HFFc6 (cell line): ENCODE data around the gene EFNA2. TPM values are rescaled to one million over a fixed set of nuclear protein-coding genes. Genes with fewer than 3 reads are reported as not detected.

Source experiments
- DNase-seq: peaks from one replicate; pipeline ENCODE4 v3.0.0-alpha.2; 2018
- H3K27ac Mint-ChIP-seq: 2 replicates; pipeline ENCODE4 v1.8.0; 2020; ENCODE audit warnings: mild to moderate bottlenecking, mixed read lengths
- H3K27me3 Mint-ChIP-seq: 2 replicates; pipeline ENCODE4 v1.8.0; 2021; ENCODE audit warnings: mild to moderate bottlenecking, moderate library complexity, mixed read lengths; ENCODE audit not compliant: insufficient read depth
- H3K36me3 Mint-ChIP-seq: 2 replicates; pipeline ENCODE4 v1.8.0; 2021; ENCODE audit warnings: low read depth, mixed read lengths
- H3K4me1 Mint-ChIP-seq: 2 replicates; pipeline ENCODE4 v1.8.0; 2020; ENCODE audit warnings: low read depth, mixed read lengths
- H3K4me3 Mint-ChIP-seq: 2 replicates; pipeline ENCODE4 v1.8.0; 2020; ENCODE audit warnings: mild to moderate bottlenecking, moderate library complexity, mixed read lengths
- H3K9me3 Mint-ChIP-seq: 2 replicates; pipeline ENCODE4 v1.8.0; 2020; ENCODE audit warnings: mild to moderate bottlenecking, mixed read lengths
- total RNA-seq, 6 experiments: library from RNA; stranded (reverse); fragmentation: NEBNext Ultra II Directional; extraction: Animal tissue kit (Norgen Biotek cat#: 25700); gene quantifications; 2 replicates in 1 of 6; 3 replicates in 5 of 6; pipeline ENCODE4 v1.2.3, GENCODE V29; 2021
- TF ChIP-seq, protein P1 (sequence below): fragments of 200-600 bp; sonication (generic); IDR thresholded peaks from 2 replicates; pipeline ENCODE4 v1.5.0; 2021; ENCODE audit warnings: antibody characterized with exemption, mild to moderate bottlenecking

EFNA2 gene
- total RNA-seq, 6 experiments from 2014 or later = not detected

- Mint-ChIP-seq H3K4me3 (peak overlapping the region; percentile 92), H3K27ac (peak overlapping the region; percentile 96), H3K9me3 (no peaks in the 10 kb centered on the region), H3K36me3 (peaks cover 40% of the 10 kb centered on the region), H3K27me3 (peaks cover 17% of the 10 kb centered on the region), H3K4me1 (peaks cover 74% of the 10 kb centered on the region)
- TF ChIP-seq, protein P1, sequence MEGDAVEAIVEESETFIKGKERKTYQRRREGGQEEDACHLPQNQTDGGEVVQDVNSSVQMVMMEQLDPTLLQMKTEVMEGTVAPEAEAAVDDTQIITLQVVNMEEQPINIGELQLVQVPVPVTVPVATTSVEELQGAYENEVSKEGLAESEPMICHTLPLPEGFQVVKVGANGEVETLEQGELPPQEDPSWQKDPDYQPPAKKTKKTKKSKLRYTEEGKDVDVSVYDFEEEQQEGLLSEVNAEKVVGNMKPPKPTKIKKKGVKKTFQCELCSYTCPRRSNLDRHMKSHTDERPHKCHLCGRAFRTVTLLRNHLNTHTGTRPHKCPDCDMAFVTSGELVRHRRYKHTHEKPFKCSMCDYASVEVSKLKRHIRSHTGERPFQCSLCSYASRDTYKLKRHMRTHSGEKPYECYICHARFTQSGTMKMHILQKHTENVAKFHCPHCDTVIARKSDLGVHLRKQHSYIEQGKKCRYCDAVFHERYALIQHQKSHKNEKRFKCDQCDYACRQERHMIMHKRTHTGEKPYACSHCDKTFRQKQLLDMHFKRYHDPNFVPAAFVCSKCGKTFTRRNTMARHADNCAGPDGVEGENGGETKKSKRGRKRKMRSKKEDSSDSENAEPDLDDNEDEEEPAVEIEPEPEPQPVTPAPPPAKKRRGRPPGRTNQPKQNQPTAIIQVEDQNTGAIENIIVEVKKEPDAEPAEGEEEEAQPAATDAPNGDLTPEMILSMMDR = peak; percentile 18; the same call in 1 of the 2 replicates
- DNase-seq = peak; percentile 90
These were observed 16.0 kb upstream of the EFNA2 start for GRCh38 chr19:1269478-1270212.

DNA sequence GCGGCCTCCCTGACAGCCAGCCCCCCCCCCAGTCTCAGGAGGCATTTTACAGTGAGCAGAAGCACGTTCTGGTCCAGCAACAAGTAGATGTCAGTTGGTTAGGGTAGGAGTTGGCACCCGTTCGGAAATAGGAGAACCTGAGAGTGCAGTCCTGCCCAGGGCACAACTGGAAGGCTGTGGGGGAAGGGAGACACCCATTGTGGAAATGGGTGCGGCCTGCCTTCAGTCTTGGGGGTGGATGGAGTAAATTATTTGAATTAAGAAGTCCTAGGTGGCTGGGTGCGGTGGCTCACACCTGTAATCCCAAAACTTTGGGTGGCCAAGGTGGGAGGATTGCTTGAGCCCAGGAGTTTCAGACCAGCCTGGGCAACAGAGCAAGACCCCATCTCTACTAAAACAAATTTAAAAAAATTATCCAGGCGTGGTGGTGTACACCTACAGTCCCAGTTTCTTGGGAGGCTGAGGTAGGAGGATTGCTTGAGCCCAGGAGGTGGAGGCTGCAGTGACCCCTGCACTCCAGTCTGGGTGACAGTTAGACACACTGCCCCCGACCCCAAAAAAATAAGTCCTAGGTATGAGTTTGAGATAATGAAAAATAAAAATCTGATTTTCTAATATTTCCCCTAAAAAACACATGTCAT is 15.3 kb upstream of the EFNA2 start:
- peaks cover 40% of the 10 kb centered on the region for H3K36me3 Mint-ChIP-seq
- no peak for DNase-seq
- H3K27me3 Mint-ChIP-seq = peaks cover 17% of the 10 kb centered on the region
- H3K9me3 Mint-ChIP-seq = no peaks in the 10 kb centered on the region
- TF ChIP-seq, protein P1 = no peak
- peak overlapping the region; percentile 96 for H3K27ac Mint-ChIP-seq
- H3K4me3 Mint-ChIP-seq = peak overlapping the region; percentile 92
- H3K4me1 Mint-ChIP-seq = peaks cover 67% of the 10 kb centered on the region

- peaks cover 18% of the 10 kb centered on the region for H3K27me3 Mint-ChIP-seq
- TF ChIP-seq, protein P1 = no peak
- H3K9me3 Mint-ChIP-seq = no peaks in the 10 kb centered on the region
- H3K27ac Mint-ChIP-seq = peak overlapping the region; percentile 96
- no peak for DNase-seq
- H3K4me3 Mint-ChIP-seq = peak overlapping the region; percentile 92
- peaks cover 40% of the 10 kb centered on the region for H3K36me3 Mint-ChIP-seq
- peaks cover 61% of the 10 kb centered on the region for H3K4me1 Mint-ChIP-seq
These were observed 14.7 kb upstream of the EFNA2 start for GRCh38 chr19:1270854-1271527.

DNA sequence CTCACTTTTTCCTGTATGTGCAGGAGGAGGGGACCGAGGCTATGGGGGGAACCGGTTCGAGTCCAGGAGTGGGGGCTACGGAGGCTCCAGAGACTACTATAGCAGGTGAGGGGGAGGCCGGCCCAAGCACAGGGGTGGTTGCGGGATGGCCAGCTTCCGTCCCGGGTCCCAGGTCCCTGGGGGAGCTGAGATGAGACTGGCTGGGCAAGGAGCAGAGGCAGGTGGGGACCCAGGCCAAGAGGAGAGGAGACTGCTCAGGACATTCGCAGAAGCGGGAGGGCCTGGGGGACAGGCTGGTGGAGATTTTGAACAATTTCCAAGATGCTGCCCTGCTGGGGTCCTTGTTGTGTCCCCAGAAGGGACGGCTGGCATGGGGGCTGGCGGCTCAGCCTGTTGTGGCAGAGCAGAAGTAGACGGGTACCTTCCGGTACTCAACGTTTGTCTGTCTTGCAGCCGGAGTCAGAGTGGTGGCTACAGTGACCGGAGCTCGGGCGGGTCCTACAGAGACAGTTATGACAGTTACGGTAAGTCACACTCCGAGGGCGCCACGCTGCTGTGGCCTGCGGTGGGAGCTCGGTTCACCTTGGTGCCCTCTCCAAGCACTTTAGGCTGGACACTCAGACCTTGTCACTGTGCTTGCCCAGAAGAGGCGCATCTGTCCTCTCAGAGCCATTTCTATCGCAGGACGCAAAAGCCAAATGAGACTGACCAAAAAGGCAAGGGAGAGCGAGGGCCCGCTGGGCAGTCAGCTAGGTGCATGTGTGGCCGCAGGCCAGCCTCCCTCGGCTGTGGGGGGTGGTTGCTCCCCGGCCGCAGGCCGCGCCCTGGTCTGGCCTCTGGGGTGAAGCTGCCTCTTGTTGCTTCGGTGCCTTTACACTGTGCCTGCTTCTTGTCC is 13.9 kb upstream of the EFNA2 start:
- TF ChIP-seq, protein P1 = no peak
- Mint-ChIP-seq H3K4me1 (peaks cover 63% of the 10 kb centered on the region), H3K4me3 (peak overlapping the region; percentile 92), H3K36me3 (peaks cover 43% of the 10 kb centered on the region), H3K9me3 (no peaks in the 10 kb centered on the region), H3K27me3 (peaks cover 21% of the 10 kb centered on the region), H3K27ac (peak overlapping the region; percentile 96)
- DNase-seq = no peak
